ENCODE measurements around the gene CPTP. TPM values are rescaled to one million over a fixed set of nuclear protein-coding genes. Genes with fewer than 3 reads are reported as not detected.

Gene CPTP
- polyA plus RNA-seq, 3 donors, result 6.4 to 7.7 (median 7.4) TPM

- no peak overlapping the region for H2AFZ ChIP-seq (ENCODE audit: insufficient read depth, low read depth, low read length, poor library complexity, severe bottlenecking)
- no peaks in the 10 kb centered on the region for H3K79me2 ChIP-seq (ENCODE audit: insufficient read depth, low read length)
- no peaks in the 10 kb centered on the region for H3K27me3 ChIP-seq (ENCODE audit: control insufficient read depth in 2 of 2, insufficient read depth in 2 of 2, low read length in 2 of 2)
- no peaks in the 10 kb centered on the region for H3K4me1 Mint-ChIP-seq
- no peak overlapping the region for H3K9ac ChIP-seq (ENCODE audit: insufficient read depth, low read length, poor library complexity, severe bottlenecking)
- H3K4me3 Mint-ChIP-seq, result no peak overlapping the region
- TF ChIP-seq, protein P1, sequence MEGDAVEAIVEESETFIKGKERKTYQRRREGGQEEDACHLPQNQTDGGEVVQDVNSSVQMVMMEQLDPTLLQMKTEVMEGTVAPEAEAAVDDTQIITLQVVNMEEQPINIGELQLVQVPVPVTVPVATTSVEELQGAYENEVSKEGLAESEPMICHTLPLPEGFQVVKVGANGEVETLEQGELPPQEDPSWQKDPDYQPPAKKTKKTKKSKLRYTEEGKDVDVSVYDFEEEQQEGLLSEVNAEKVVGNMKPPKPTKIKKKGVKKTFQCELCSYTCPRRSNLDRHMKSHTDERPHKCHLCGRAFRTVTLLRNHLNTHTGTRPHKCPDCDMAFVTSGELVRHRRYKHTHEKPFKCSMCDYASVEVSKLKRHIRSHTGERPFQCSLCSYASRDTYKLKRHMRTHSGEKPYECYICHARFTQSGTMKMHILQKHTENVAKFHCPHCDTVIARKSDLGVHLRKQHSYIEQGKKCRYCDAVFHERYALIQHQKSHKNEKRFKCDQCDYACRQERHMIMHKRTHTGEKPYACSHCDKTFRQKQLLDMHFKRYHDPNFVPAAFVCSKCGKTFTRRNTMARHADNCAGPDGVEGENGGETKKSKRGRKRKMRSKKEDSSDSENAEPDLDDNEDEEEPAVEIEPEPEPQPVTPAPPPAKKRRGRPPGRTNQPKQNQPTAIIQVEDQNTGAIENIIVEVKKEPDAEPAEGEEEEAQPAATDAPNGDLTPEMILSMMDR (IDR thresholded peaks at IDR 0.05), result no peak
- H3K4me2 ChIP-seq (replicated peaks; ENCODE audit: extremely low read depth, low read length, poor library complexity, severe bottlenecking), result no peak overlapping the region
- H3K9me3 ChIP-seq (replicated peaks in 1 of 2; ENCODE audit: control insufficient read depth in 1 of 2, insufficient read depth in 1 of 2, low read length in 2 of 2), result no peaks in the 10 kb centered on the region
- H3K27me3 Mint-ChIP-seq (ENCODE audit: low read depth in 3 of 3), result no peaks in the 10 kb centered on the region
- peaks cover 0 to 3% (median 0%) of the 10 kb centered on the region in 7 donors for H3K9me3 Mint-ChIP-seq
- DNase-seq, result no peak
- peaks cover 6 to 14% of the 10 kb centered on the region in 2 donors for H3K36me3 ChIP-seq (replicated peaks in 1 of 2; ENCODE audit: control insufficient read depth in 1 of 2, insufficient read depth in 2 of 2, low read length in 2 of 2)
- no peaks in the 10 kb centered on the region for H3K4me1 ChIP-seq (ENCODE audit: control insufficient read depth in 1 of 2, insufficient read depth in 2 of 2, low read length in 2 of 2)
- H3K27ac Mint-ChIP-seq, result no peak overlapping the region
- no peak overlapping the region for H3K4me3 ChIP-seq (replicated peaks in 1 of 3; ENCODE audit: low read depth in 2 of 3, low read length in 3 of 3)
- peaks cover 4 to 10% of the 10 kb centered on the region in 2 donors for H3K36me3 Mint-ChIP-seq
- H4K20me1 ChIP-seq (ENCODE audit: insufficient read depth, low read length), result no peaks in the 10 kb centered on the region
- no peak overlapping the region for H3K27ac ChIP-seq (ENCODE audit: low read depth in 1 of 2, low read length in 2 of 2)
- 94% methylated on average over 57 of the region's 57 CpGs for WGBS (ENCODE audit: insufficient coverage)
- intact Hi-C loops (cut with micrococcal nuclease), result no loop called here
These were observed 7.6 kb downstream of the CPTP start for GRCh38 chr1:1332031-1332755.

DNA sequence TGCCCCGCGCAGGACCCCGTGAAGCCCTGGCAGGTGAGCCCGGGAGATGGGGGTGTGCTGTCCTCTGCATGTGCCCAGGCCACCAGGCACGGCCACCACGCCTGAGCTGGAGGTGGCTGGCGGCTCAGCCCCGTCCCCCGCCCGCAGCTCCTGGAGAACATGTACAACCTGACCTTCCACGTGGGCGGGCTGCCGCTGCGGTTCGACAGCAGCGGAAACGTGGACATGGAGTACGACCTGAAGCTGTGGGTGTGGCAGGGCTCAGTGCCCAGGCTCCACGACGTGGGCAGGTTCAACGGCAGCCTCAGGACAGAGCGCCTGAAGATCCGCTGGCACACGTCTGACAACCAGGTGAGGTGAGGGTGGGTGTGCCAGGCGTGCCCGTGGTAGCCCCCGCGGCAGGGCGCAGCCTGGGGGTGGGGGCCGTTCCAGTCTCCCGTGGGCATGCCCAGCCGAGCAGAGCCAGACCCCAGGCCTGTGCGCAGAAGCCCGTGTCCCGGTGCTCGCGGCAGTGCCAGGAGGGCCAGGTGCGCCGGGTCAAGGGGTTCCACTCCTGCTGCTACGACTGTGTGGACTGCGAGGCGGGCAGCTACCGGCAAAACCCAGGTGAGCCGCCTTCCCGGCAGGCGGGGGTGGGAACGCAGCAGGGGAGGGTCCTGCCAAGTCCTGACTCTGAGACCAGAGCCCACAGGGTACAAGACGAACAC is 8.3 kb downstream of the CPTP start:
- no peaks in the 10 kb centered on the region for H3K27me3 ChIP-seq (ENCODE audit: control insufficient read depth in 2 of 2, insufficient read depth in 2 of 2, low read length in 2 of 2)
- no peak overlapping the region for H3K9ac ChIP-seq (ENCODE audit: insufficient read depth, low read length, poor library complexity, severe bottlenecking)
- no peak overlapping the region for H2AFZ ChIP-seq (ENCODE audit: insufficient read depth, low read depth, low read length, poor library complexity, severe bottlenecking)
- no peaks in the 10 kb centered on the region for H3K4me1 ChIP-seq (ENCODE audit: control insufficient read depth in 1 of 2, insufficient read depth in 2 of 2, low read length in 2 of 2)
- H3K79me2 ChIP-seq (ENCODE audit: insufficient read depth, low read length), result no peaks in the 10 kb centered on the region
- DNase-seq, result no peak
- intact Hi-C loops (cut with micrococcal nuclease), result no loop called here
- H3K4me1 Mint-ChIP-seq, result no peaks in the 10 kb centered on the region
- no peaks in the 10 kb centered on the region for H4K20me1 ChIP-seq (ENCODE audit: insufficient read depth, low read length)
- no peak overlapping the region for H3K27ac Mint-ChIP-seq
- no peaks in the 10 kb centered on the region for H3K27me3 Mint-ChIP-seq (ENCODE audit: low read depth in 3 of 3)
- no peak overlapping the region for H3K4me3 Mint-ChIP-seq
- peaks cover 0 to 3% (median 0%) of the 10 kb centered on the region in 7 donors for H3K9me3 Mint-ChIP-seq
- H3K4me2 ChIP-seq (replicated peaks; ENCODE audit: extremely low read depth, low read length, poor library complexity, severe bottlenecking), result no peak overlapping the region
- 90% methylated on average over 46 of the region's 48 CpGs for WGBS (ENCODE audit: insufficient coverage)
- H3K36me3 ChIP-seq (replicated peaks in 1 of 2; ENCODE audit: control insufficient read depth in 1 of 2, insufficient read depth in 2 of 2, low read length in 2 of 2), result peaks cover 0 to 13% of the 10 kb centered on the region in 2 donors
- no peak overlapping the region for H3K4me3 ChIP-seq (replicated peaks in 1 of 3; ENCODE audit: low read depth in 2 of 3, low read length in 3 of 3)
- no peaks in the 10 kb centered on the region for H3K9me3 ChIP-seq (replicated peaks in 1 of 2; ENCODE audit: control insufficient read depth in 1 of 2, insufficient read depth in 1 of 2, low read length in 2 of 2)
- H3K36me3 Mint-ChIP-seq, result peaks cover 0 to 9% of the 10 kb centered on the region in 2 donors
- TF ChIP-seq, protein P1 (IDR thresholded peaks at IDR 0.05), result no peak
- H3K27ac ChIP-seq (ENCODE audit: low read depth in 1 of 2, low read length in 2 of 2), result no peak overlapping the region
